Heart right ventricle (tissue), 16 donors: ENCODE measurements around the gene ZMYND8. TPM values are rescaled to one million over a fixed set of nuclear protein-coding genes. Genes with fewer than 3 reads are reported as not detected.

Experiments
- ATAC-seq, 8 donors: fragments of 200-7000 bp; cut with Tn5 transposase; one replicate each; pipeline ENCODE4 v1.9.1; 2020; ENCODE audit warnings: mild to moderate bottlenecking in 8 of 8, moderate library complexity in 8 of 8, moderate number of reproducible peaks in 1 of 8
- DNase-seq, 2 donors: peaks; one replicate each; pipeline ENCODE4 v3.0.0-alpha.2; 2020
- H3K27ac ChIP-seq, 10 donors: fragments of 200-600 bp; sonication (generic) in 2 of 10; one replicate each; pipeline versions ENCODE4 v1.5.0 to v1.8.0; 2020 to 2022; ENCODE audit warnings: mild to moderate bottlenecking in 3 of 10
- H3K27me3 ChIP-seq, 7 donors: fragments of 200-600 bp; one replicate each; pipeline ENCODE4 v1.8.0; 2021 to 2022; ENCODE audit warnings: mild to moderate bottlenecking in 2 of 7
- H3K36me3 ChIP-seq, 9 donors: fragments of 200-600 bp; sonication (generic) in 1 of 9; one replicate each; pipeline versions ENCODE4 v1.5.0 to v1.8.0; 2020 to 2022; ENCODE audit warnings: mild to moderate bottlenecking in 2 of 9
- H3K4me1 ChIP-seq, 9 donors: fragments of 200-600 bp; sonication (generic) in 1 of 9; one replicate each; pipeline versions ENCODE4 v1.5.0 to v1.8.0; 2020 to 2022; ENCODE audit warnings: mild to moderate bottlenecking in 4 of 9
- H3K4me3 ChIP-seq, 10 donors: fragments of 200-600 bp; sonication (generic) in 2 of 10; one replicate each; pipeline versions ENCODE4 v1.5.0 to v1.8.0; 2020 to 2022; ENCODE audit warnings: mild to moderate bottlenecking in 7 of 10, moderate library complexity in 2 of 10
- H3K9me3 ChIP-seq, 11 donors: fragments of 200-600 bp in 10 of 11; sonication (generic) in 2 of 11; one replicate each; pipeline versions ENCODE4 v1.5.0 to v1.8.0; 2013 to 2022; ENCODE audit warnings: mild to moderate bottlenecking in 2 of 11, control low read depth in 1 of 11, moderate library complexity in 1 of 11
- CTCF ChIP-seq, 9 donors: fragments of 200-600 bp; sonication (generic) in 2 of 9; IDR thresholded peaks; one replicate each; pipeline versions ENCODE4 v1.5.0 to v1.8.0; 2021 to 2022; ENCODE audit warnings: antibody characterized with exemption in 9 of 9, mild to moderate bottlenecking in 5 of 9, moderate library complexity in 1 of 9
- WGBS, 2 donors: extraction: QIAGEN DNeasy Blood & Tissue Kit; methylation state at CpG; one replicate each; pipeline ENCODE4 v1.1.7; 2013; ENCODE audit warnings: inconsistent platforms in 1 of 2; 5-methylcytosine and 5-hydroxymethylcytosine counted together
- intact Hi-C, 10 donors: fragments of 100-400 bp; cut with DNase I; formaldehyde crosslinking; loops; one replicate each; pipeline versions ENCODE4 v1.11.1 to v1.14.2; 2022
- polyA plus RNA-seq, 2 donors: library from polyadenylated mRNA; stranded (reverse); fragments of 200-250 nt; gene quantifications; one replicate each; pipeline ENCODE4 v1.2.3, GENCODE V29; 2013
- total RNA-seq, 10 donors: library from RNA; stranded (reverse); fragmentation: NEBNext Ultra II Directional in 3 of 10; extraction: Animal tissue kit (Norgen Biotek cat#: 25700) in 3 of 10; gene quantifications; one replicate each; pipeline versions ENCODE4 v1.2.1 to v1.2.4, GENCODE V29; 2021 to 2023
- donor health status: Arrhythmogenic right ventricular cardiomyopathy.
- donor health status: ischemic (EF 13 %, LVEDD 7.1; RV severe dilation, severe dysfunction).
- donor health status: healthy with polysubstance abuse.
- donor health status: DM: no; HTN: yes; CAD: no.
- donor health status: DM: no; HTN: no; CAD: no.
- donor health status: ischemic (EF 25% LVEDD 6.9; RV normal size, moderate dysfunction).
- donor health status: ischemic (EF 25% LVEDD 5.7; RV mildly dilated, moderate dysfunction).
- donor health status: healthy.
- donor health status: DM: yes; HTN: yes; CAD: no.
- donor health status: Ischemic cardiomyopathy.
- donor health status: ischemic (EF 35%, LVEDD 5.7; RV mildly dilated, moderate dysfunction).
- donor health status: nonischemic (EF 11% LVEDD 7.7; RV severe dilation, severe dysfunction).
- donor health status: DM: yes; HTN: yes; CAD: no.
- donor health status: PGD.
- donor health status: ischemic (EF 29% LVEDD 5.4; RV normal size, mild dysfunction).
- donor health status: nonischemic (EF 23%, LVEDD 6.1; RV moderate dilation, normal function).

The ZMYND8 gene
- total and polyA plus RNA-seq, 12 donors: 6.4 to 39.0 (median 28.0) TPM

DNA sequence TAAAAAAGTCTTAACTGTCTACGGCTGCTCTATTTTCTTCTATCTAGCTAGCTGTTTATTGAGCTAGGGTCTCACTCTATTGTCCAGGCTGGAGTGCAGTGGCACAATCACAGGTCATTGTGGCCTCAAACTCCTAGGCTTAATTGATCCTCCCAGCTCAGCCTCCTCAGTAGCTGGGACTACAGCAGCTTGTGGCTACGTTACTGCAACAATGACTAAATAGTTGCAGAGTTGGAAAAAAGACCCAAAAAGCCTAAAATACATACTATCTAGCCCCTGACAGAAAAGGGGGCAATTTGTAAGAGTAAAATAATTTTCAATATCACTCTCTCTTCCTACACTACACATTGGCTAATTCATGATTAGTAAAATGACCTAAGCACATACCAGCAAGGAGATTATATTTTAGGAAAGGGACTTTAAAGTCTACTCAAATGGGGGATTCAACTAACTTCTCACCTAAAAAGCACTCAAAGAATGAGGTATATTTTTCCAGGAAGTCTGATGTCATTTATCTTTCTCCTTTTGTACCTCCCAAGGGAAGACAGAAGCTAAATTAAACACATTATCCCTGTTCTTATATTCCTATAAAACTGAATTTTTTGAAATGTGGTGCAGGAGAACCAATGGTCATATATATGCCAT, 82.8 kb downstream of the ZMYND8 start:
- Histone ChIP-seq H3K27ac (peak overlapping the region in 9 of 10 donors; percentile 42 to 89 (median 67)), H3K36me3 (peaks cover 0 to 68% (median 9%) of the 10 kb centered on the region in 9 donors), H3K27me3 (no peaks in the 10 kb centered on the region), H3K4me3 (no peak overlapping the region), H3K9me3 (no peaks in the 10 kb centered on the region), H3K4me1 (peaks cover 10 to 55% (median 51%) of the 10 kb centered on the region in 9 donors)
- WGBS, 2 donors: 92 to 98% methylated on average over 2 of the region's 2 CpGs
- DNase-seq: no peak
- no peak for ATAC-seq
- intact Hi-C loops: loop anchor here (1.0 to 10.0 kb wide), 13 partner anchors 44 to 351 kb away; partner anchors contain the start of gene ZMYND8 (in 1 of the 10)
- TF ChIP-seq CTCF (IDR thresholded peaks at IDR 0.05): no peak

DNA sequence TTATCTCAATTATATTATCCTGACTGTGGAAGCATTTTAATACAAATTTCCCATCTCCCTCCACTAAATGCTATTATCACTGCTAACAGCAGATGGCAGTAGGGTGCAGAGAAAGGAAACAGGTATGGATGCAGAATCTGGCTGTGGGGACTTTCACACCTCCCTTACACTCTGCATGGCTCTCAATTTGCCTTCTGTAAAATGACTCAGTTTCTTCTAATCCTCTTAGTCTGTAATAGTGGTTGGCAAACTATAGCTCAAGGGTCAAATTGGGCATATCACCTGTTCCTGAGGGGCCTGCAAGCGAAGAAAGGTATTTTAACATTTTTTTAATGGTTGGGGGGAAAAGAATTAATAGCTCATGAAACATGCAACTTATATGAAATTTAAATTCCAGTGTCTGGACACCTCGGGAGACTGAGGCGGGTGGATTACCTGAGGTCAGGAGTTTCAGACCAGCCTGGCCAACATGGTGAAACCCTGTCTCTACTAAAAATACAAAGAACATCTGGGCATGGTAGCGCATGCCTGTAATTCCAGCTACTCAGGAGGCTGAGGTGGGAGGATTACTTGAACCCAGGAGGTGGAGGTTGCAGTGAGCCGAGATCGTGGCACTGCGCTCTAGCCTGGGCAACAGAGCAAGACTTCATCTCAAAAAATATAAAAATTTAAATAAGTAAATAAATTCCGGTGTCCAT, 83.5 kb downstream of the ZMYND8 start:
- no peaks in the 10 kb centered on the region for H3K9me3 ChIP-seq
- intact Hi-C loops: loop anchor here (1.0 to 10.0 kb wide), 13 partner anchors 44 to 352 kb away; partner anchors contain the start of gene ZMYND8 (in 1 of the 10)
- peak overlapping the region in 9 of 10 donors; percentile 42 to 89 (median 67) for H3K27ac ChIP-seq
- peaks cover 0 to 68% (median 9%) of the 10 kb centered on the region in 9 donors for H3K36me3 ChIP-seq
- TF ChIP-seq CTCF (IDR thresholded peaks at IDR 0.05): peak; percentile 76 to 92 (median 88)
- no peaks in the 10 kb centered on the region for H3K27me3 ChIP-seq
- peaks cover 10 to 53% (median 51%) of the 10 kb centered on the region in 9 donors for H3K4me1 ChIP-seq
- no peak overlapping the region for H3K4me3 ChIP-seq
- ATAC-seq: peak; percentile 39 to 84 (median 69)
- peak in 1 of 2 donors; percentile 77 for DNase-seq
- 81 to 83% methylated on average over 8 of the region's 8 CpGs for WGBS, 2 donors

GRCh38 chr20:47271046-47271615, 85.4 kb downstream of the ZMYND8 start:
- Histone ChIP-seq H3K36me3 (peaks cover 0 to 73% (median 13%) of the 10 kb centered on the region in 9 donors), H3K4me3 (no peak overlapping the region), H3K4me1 (peaks cover 3 to 39% (median 35%) of the 10 kb centered on the region in 9 donors), H3K9me3 (no peaks in the 10 kb centered on the region), H3K27ac (peak overlapping the region in 4 of 10 donors; percentile 15 to 35 (median 24)), H3K27me3 (no peaks in the 10 kb centered on the region)
- ATAC-seq (no peak), DNase-seq (no peak)
- WGBS, 2 donors: 86 to 87% methylated on average over 7 of the region's 7 CpGs
- no peak for TF ChIP-seq CTCF (IDR thresholded peaks at IDR 0.05)
- intact Hi-C loops: loop anchor here (5.0 to 10.0 kb wide), 8 partner anchors 46 to 354 kb away; partner anchors contain the start of gene ZMYND8 (in 1 of the 10)
